GM21619 (cell line): Measurements from ENCODE around the gene CRYGS.
"Not testable (repeated sequence)": the region's sequence is repeated elsewhere in the genome, so short reads cannot be mapped to it uniquely, and the experiment has no call there.

Experiments used
- ATAC-seq: cut with Tn5 transposase; IDR thresholded peaks from one replicate; pipeline ENCODE4 v1.9.1; 2021; ENCODE audit not compliant: unreplicated experiment

The CRYGS gene

DNA sequence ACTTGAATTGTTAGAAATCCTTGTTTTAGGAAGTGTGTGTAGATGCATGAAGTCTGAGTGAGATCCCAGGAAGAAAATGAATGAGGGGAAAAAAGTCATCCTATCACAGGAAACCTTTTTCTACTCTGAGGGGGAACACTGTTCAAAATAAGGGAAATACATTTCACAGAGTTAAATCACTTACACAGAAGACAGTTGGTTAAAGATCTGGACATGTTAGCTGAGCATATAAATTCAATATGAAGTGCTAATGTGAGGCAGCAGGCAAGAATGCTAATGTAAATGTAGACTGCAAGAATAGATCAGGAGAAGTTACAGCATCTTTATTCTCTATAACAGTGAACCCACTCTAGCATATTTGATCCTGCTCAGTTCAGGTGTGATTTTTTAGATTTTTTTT is 20.4 kb upstream of the CRYGS start:
- ATAC-seq: no peak

DNA sequence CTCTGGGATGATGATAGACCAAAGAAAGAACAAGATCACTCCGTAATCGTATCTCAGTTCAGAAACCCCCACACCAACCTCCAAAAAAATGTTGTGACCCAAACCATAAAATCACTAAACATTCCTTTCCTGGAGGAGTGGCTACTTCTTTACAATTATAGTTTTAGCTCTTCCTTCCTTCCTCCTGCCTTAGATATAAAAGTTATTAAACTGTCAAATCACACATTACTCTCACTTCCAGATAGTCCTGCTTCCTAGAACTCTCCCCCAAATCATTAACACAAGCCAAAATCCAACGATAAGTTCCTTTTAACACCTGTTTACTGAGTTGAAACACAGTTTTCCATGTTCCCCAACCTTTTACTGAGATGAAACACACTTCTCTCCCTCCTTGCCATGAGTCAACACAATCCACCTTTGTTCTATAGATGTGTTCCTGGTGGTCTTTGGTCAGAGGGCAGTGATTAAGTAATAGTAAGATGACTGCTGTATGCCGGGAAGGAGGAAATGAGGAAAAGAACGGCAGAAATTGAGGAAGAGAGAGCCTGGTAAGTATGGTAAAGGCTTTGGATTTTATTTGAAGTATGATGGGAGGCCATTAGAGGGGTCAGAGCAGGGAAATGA is 8.3 kb upstream of the CRYGS start:
- ATAC-seq: no peak

DNA sequence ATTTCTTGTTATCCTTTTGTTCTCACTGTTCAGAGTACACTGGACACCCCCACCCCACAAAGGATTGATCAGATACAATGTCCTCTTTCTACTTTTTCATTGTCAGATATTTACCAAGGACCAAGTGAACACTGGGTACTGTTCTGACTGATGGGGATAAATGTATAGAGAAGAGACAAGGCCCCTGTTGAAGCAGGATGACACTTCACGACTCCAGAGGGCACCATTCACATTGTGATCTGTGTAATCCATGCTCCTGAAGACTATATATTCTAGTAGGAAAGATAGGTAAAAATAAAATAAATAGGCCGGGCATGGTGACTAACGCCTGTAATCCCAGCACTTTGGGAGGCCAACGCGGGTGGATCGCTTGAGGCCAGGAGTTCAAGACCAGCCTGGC is 7.2 kb upstream of the CRYGS start:
- ATAC-seq: no peak

DNA sequence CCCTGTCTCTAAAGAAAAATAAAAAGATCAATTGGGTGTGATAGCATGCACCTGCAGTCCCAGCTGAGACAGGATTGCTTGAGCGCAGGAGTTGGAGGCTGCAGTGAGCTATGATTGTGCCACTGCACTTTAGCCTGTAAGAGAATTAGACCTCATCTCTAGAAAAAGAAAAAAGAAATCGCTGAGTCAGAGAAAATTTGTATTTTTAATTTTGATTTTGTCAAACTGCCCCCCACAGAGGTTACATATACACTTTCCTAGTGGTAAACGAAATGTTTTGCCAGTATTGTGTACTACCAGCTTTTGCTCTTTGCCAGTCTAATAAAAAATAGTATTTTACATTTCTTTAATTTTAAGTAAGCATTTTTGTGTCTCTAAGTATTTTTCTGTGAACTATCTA is 5.3 kb upstream of the CRYGS start:
- ATAC-seq: no peak

DNA sequence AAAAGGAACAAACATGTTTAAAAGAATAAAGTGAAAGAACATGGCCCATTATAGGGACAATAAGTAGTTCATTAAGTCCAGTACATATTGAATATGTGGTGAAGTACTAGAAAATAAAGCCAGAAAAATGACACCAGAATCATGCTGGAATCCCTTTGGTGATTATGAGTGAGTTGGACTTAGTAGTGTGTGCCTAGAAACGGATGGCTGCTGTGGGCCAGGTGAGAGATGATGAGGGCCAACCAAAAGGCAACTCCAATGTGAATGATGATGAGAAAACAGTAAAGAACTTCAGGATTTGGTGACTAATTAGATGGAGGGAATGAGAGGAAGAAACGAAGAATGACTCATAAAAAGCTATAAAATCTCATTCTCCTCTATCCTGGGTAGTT is 3.3 kb downstream of the CRYGS start:
- ATAC-seq: no peak

DNA sequence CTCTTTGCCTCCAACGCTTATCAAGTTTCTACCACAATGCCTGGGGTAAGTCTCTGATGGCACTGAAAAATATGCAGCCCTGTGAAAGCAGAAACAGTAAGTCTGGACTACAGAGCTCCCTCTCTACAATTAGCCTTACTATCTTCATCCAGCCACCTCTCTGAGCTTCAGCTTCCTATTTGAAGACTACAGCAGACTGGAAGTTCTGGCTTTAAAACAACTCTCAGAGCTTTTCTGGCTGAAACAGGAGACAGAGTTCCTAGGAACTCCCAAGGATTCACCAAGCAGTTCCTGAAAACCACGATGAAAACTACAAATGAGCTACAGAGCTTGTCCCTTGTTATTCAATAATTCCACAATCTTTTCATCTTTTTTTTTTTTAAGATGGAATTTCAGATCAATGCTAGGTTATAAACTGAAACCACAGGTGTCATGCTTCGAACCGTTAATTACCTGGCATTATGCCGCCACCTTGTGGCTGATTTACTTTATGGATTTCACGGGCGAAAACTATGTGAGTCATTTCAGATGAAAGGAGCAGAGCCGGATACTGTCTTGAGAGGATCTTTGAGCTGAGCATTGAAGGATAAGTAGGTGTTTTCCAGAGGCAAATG is 3.9 kb downstream of the CRYGS start:
- ATAC-seq: peak; percentile 65

DNA sequence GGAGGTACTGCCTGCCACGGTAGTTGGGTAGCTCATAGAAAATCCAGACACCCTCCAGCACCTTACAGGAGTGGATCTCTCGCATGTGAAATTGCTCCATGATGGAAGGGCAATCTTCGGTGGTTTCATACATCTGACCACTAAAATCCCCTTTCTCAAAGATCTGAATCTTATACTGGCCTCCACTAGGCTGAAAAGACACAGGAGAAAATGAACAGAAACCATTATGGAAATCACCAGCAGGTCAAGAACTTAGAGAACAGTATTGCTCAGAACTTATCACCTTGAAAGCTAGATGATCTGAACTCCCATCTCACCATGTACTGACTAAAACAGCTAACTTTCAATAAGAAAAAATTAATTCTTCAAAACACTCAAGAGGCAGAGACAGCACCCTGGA is 5.4 kb downstream of the CRYGS start:
- no peak for ATAC-seq

DNA sequence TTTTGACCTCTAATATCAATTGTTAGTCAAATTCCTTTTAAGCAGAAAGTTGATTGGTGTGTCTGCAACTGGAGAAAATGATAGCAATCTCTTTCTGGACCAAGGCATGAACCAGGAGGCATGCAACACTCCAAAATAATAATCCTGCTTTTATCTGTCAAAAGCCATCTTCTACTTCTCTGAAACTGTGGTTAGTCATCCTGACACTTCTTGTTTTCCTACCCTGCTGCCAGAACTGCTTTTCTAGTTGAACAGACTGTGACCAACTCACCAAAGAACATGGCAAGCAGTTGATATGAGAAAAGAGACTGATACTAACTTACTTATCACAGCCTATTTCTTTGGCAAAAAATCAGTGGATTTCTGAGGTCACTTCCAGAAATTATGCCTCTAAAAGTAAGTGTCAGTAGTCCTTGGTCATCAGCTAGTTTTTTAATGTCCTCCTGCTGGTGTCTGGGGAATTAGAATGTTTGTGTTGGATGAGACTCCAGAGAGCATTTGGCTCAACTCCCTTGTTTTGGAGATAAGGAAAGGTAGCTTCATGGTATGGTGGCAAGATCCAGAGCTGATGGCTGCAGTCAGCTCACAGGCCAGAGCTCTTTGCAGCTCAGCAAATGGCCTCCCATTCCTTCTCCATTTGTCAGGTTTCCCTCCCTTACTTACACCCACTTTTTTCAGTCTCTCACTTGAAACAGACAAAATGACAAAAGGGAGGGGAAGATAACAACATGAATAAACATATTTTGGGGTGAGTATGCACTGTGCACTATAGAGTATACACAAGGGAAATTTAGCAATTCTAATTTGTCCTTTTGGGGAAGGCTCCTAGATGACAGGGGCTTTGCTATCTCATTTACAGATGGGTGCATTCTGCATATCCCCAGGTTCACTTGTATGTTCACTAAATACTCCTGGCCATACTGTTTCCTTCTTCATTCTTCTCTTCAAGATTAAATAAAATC is 7.0 kb downstream of the CRYGS start:
- ATAC-seq: no peak

DNA sequence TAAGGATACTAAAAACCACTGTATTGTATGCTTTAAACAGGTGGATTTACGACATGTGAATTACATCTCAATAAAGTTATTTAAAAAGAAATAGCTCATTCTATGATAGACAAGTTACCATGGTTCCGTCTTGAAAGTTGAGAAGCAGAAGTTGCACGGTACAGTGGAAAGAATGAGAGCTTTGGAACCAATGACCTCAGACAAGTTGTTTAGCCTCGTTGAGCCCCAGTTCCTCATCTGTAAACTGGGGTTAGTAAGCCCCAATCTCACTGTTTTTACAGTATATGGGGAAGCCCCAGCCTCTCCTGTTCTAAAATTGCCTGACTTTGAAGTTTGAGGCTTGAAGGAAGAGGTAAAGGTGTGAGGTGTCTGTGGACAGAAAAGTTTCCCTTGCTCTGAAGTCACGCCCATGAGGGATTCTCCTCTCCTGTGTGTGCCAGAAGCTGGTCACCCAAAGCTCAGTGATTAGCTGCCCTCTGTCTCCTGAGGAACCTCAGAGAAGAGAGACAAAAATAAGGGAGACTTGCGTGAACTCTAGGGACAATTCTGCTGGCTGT is 10.0 kb downstream of the CRYGS start:
- ATAC-seq: peak; percentile 84

DNA sequence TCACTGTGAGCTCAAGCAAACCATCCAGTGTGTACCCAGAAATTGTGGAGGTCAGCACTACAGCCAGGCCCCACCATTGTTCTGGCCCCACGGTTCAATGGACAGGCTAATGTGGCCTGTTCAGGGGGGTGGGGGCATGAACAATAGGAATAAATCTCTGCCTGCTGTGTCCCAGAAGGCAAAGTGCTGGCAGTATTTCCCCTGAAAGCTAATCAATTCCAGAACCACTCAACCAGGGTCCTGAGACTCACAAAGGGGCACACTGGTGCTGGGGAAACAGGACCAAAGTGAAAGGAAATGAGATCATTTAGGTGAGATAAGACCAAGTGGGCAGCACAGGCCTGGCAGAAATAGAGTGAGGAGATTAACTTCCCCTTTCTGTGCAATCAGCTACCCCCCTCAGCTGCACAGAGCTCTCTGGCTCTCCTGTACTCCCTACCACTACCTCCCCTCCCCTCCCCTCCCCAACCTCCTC is 11.5 kb downstream of the CRYGS start:
- ATAC-seq: peak; percentile 50

DNA sequence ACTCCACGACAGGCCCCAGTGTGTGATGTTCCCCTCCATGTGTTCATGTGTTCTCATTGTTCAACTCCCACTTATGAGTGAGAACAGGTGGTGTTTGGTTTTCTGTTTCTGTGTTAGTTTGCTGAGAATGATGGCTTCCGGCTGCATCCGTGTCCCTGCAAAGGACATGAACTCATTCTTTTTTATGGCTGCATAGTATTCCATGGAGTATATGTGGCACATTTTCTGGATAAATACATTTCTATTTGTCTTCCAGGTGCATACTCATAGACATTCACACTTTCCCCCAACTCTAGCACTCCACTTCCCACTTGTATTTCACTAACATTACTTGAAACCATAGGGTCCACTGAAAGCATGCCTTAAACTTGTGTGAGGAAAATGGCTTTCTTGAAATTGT is 12.5 kb downstream of the CRYGS start:
- not testable (repeated sequence) for ATAC-seq

DNA sequence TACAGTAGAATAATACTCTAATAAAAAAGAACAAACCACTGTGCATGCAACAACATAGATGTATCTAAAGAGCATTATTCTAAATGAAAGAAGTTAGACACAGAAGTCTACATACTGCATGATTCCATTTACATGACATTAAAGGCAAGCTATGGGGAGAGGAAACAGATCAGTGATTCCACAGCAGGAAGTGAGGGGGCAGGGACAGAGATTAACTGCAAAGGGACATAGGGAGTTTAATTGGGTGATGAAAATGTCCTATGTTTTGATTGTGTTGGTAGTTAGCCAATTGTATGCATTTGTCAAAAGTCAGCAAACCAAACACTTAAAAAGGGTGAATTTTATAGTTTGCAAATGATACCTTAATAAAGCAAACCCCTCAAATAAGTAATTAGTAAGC is 13.8 kb downstream of the CRYGS start:
- no peak for ATAC-seq

DNA sequence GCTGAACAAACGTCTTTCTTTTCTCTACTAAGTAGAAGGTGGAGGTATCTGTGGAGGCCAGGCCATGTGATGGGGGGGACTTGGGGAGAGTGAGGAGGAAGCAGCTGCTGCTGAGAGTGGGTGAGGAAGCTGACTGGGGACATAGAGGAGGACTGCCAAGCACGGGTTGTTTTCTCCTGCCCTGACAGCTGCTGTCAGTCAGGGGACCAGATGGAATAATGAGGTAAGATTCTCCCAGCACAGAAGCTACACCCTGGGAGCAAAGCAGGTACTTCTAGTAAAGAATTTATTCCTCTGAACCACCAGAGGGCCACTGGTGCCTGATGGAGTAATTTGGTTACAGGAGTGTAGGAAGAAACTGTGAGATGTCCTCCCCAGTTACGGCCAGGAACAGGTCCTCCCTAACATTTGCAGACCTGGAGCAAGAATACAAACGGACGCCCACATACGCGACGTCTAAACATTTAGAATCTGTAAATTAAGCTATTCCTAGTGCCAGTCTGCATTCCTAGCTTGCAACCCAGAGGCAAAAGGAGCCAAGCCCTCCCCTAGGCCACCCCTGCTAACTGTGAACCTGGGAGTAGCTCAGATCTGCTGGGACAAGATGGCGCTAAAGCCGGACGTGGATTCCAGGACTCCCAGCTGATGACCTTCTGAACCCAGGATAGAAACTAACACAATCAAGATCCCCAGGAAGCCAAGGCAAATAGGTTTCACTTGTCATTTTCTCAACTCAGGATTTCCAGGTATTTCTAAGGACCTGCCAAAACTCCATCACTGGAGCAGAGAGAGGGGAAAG is 14.8 kb downstream of the CRYGS start:
- ATAC-seq: no peak

DNA sequence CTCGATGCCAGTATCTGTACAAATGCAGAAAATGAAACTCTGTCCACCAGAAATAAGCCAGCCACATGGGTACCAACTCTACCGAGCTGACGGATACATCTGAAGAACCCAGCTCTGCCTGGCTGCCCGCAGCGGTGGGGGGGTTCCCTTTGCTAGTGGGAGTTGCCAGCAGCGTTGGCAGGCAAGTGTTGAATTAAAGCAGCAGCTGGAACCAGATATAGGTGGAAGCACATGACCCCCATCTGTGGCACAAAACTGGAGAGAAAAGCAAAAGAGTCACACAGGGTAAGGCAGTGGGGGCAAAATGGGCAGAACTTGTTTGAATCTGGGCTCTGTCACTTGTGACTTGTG is 17.9 kb downstream of the CRYGS start:
- no peak for ATAC-seq

DNA sequence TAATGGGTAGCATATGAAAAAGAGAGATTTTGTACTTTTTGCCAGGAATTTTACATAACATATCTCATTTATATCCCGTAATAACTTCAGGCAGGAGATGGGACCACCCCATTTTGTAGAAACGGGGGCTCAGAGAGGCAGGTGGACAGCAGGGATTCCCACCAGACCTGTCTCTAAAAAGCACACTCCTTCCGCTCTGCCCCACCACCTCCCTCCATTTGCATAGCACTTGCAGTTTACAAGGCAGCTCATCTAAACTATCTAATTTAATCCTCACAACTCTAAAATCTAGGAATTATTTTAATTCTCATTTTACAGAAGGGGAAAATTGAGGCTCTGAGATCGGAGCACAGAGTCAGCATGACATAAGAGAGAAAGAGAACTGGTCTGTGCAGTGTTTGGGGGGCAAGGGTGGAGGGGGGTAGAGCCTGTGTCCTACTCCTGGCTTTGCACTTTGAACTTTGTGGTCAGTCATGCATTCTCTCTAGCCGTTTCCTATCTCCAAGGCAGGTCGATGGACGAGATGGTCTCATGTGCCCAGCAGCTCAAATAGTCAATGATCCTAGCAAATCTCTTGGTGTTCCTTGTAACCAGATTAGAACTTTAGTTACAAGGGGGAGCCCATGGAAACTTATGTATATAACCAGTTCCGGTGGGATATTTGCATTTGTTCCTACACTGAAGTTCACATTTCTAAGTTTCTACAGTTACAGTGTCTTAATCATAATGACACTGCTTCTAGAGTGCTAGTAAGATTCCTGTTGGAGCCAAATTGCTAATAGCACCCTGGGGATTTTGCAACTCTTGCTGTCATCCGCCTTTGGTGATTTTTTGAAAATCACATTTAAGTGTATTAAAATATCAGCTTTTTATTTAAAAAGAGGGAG is 18.6 kb downstream of the CRYGS start:
- no peak for ATAC-seq

DNA sequence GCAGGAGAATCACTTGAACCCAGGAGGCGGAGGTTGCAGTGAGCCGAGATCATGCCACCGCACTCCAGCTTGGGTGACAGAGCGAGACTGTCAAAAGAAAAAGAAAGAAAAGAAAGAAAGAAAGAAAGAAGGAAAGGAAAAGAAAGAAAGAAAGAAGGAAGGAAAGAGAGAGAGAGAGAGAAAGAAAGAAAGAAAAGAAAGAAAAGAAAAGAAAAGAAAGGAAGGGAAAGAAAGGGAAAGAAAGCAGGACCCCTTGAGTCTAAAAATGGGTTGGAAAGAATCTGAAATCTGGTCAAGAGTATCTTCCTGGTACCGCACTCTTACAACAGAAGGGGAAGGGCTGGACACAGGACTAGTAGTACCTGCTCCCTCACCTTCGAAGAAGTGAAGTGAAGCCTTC is 19.6 kb downstream of the CRYGS start:
- no peak for ATAC-seq

DNA sequence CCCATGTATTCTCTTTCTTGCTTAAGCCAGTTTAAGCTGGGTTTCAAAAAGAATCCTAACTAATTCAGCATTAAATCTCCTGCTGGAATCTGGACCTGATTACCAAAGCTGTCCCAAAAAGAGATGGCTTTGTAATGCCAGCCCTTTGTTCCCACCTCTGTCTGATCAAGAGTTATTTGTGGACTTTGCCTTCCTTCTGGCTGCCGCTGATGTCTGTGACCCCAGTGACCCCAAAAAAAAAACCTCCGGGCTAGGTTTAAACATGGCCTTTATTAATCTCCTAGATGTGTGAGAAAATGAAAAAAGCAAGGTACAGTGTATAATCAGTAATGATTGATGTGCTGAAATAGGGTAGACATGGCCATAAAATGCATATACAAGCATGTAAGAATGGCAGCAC is 20.7 kb downstream of the CRYGS start:
- no peak for ATAC-seq

DNA sequence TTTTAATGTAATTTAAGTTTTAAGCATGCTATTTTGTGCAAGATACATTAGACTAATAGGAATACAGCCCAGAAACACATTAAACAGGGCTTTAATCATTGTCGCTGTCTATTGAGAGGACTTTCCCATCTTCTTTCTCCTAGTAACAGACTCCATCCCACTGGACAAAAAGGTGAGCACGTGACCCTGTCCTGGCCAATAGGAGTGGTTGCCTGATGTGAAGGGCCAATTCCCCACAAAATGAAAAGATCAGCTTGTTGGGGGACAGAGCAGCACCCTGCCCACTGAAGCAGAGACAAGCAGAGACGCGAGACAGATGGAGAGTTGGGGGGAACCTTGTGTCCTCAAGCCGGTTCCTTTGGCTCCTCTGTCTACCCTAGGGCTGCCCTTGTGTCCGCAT is 21.2 kb downstream of the CRYGS start:
- ATAC-seq: no peak

DNA sequence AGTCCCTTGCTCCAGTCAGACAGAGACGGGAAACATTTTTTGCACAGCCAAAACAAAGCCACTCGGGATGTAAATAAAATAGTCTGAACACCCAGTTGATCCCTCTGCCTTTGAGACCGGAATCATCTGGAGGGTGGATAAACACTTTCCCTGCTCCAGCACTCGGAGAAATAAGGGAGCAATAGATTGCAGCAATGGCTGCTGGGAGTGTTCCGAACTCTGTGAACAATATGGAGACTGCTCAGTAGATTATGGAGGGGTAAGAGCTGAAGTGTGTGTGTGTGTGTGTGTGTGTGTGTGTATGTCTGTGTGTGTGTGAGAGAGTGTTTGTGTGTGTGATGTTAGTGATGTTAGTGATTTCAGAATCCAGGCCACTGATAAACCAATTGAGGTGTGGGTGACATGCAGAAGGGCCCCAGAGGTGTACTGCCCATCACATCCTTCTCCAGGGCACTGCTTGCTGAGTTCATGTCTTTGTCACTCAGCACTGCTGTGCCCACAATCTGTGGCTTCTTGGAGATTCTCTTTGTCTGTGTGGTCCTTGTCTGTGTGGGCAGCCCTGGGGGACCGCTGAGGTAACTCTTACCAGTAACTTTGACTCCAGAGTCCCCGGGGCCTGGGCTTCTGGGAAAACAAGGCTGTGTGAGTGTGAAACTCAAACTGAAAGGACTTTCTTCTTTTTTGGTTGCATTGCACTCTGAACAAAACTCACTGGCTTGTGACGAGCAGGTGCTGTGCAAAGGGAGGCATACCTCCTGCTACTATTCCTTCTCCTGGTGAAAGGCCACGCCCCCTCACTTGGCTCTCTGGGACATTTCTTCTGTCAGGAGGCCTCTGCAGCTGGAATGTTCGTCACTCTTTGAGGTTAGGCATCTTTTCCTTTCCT is 23.0 kb downstream of the CRYGS start:
- peak; percentile 63 for ATAC-seq
